ENCODE results near the gene SPRTN. TPM values are rescaled to one million over a fixed set of nuclear protein-coding genes. Genes with fewer than 3 reads are reported as not detected.

Gene SPRTN
- total and polyA plus RNA-seq, 2 experiments from 2014 or later, result 9.1 to 25.0 TPM

GRCh38 chr1:231319080-231319479 is 19.0 kb upstream of the SPRTN start (continued):
- TF ChIP-seq ZNF462 (CRISPR knock-in tag; IDR thresholded peaks at IDR 0.05) (no peak), POLR2AphosphoS5 (IDR thresholded peaks at IDR 0.05; ENCODE audit: low read depth) (no peak), ZNF114 (CRISPR knock-in tag; IDR thresholded peaks at IDR 0.05) (no peak), STAT1 (IDR thresholded peaks at IDR 0.05; ENCODE audit: unreplicated experiment) (no peak), NANOG (IDR thresholded peaks at IDR 0.05; ENCODE audit: borderline replicate concordance) (no peak), CREB1 (CRISPR knock-in tag; IDR thresholded peaks at IDR 0.05; ENCODE audit: low read depth) (no peak), EZH2 (IDR thresholded peaks at IDR 0.05; ENCODE audit: low read depth, unreplicated experiment) (no peak), EZH2phosphoT487 (IDR thresholded peaks at IDR 0.05; ENCODE audit: unreplicated experiment) (no peak), ETS1 (IDR thresholded peaks at IDR 0.05) (no peak)
- TF ChIP-seq, protein P1, sequence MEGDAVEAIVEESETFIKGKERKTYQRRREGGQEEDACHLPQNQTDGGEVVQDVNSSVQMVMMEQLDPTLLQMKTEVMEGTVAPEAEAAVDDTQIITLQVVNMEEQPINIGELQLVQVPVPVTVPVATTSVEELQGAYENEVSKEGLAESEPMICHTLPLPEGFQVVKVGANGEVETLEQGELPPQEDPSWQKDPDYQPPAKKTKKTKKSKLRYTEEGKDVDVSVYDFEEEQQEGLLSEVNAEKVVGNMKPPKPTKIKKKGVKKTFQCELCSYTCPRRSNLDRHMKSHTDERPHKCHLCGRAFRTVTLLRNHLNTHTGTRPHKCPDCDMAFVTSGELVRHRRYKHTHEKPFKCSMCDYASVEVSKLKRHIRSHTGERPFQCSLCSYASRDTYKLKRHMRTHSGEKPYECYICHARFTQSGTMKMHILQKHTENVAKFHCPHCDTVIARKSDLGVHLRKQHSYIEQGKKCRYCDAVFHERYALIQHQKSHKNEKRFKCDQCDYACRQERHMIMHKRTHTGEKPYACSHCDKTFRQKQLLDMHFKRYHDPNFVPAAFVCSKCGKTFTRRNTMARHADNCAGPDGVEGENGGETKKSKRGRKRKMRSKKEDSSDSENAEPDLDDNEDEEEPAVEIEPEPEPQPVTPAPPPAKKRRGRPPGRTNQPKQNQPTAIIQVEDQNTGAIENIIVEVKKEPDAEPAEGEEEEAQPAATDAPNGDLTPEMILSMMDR (conservative IDR thresholded peaks at IDR 0.05; ENCODE audit: low read depth in 2 of 2), result no peak
